ENCODE measurements around the gene MMAB. TPM values are rescaled to one million over a fixed set of nuclear protein-coding genes. Genes with fewer than 3 reads are reported as not detected.

Gene MMAB
- total and polyA plus RNA-seq, 10 of the 15 experiments (the other 5 are each of a cell fraction or from before 2014, with no cell fraction given): 10.6 to 65.3 (median 45.2) TPM

- peaks cover 2 to 4% of the 10 kb centered on the region in 2 experiments; a peak in 2 of 4 replicates for H3K36me3 ChIP-seq (ENCODE audit: control insufficient read depth in 2 of 2, insufficient read depth in 2 of 2, low read length in 1 of 2)
- H3K27ac ChIP-seq (ENCODE audit: control insufficient read depth, insufficient read depth): no peak overlapping the region
- ChIA-PET RAD21 (ENCODE audit: unreplicated experiment) (interaction anchor here (1.0 to 3.6 kb wide), 4 partner anchors 44 to 280 kb away, joined by 3 to 16 read pairs (median 6); no protein-coding TSS in a partner anchor), CTCF (interaction anchor here (0.5 to 3.2 kb wide), 20 partner anchors 8 to 812 kb away, joined by 3 to 24 read pairs (median 6); partner anchors contain the start of genes MMAB and MVK), SMC1A (ENCODE audit: uncharacterized antibody, unreplicated experiment) (interaction anchor here (1.0 to 2.7 kb wide), 3 partner anchors 22 to 180 kb away, joined by 3 to 14 read pairs (median 3); no protein-coding TSS in a partner anchor), POLR2A (no interaction called here)
- H2AFZ ChIP-seq (ENCODE audit: control insufficient read depth, low read depth, low read length): no peak overlapping the region
- peak; percentile 50 for ATAC-seq
- no peak for TF ChIP-seq KAT2A (conservative IDR thresholded peaks at IDR 0.05; ENCODE audit: control insufficient read depth, low read depth, low read length)
- no peak for TF ChIP-seq ZBED1 (IDR thresholded peaks at IDR 0.05; ENCODE audit: borderline replicate concordance)
- no peak for TF ChIP-seq NFIC (IDR thresholded peaks at IDR 0.05; ENCODE audit: low read depth, low read length)
- no peak for TF ChIP-seq ZBTB4 (CRISPR knock-in tag; IDR thresholded peaks at IDR 0.05)
- 87% methylated on average over 22 of the region's 24 CpGs for WGBS (ENCODE audit: insufficient coverage, insufficient replicate concordance, low lambda C conversion rate, missing lambda C conversion rate)
- no peaks in the 10 kb centered on the region for H3K27me3 ChIP-seq (replicated peaks in 1 of 2; ENCODE audit: control insufficient read depth in 2 of 2, insufficient read depth in 2 of 2, low read length in 1 of 2)
- no peak for DNase-seq (ENCODE audit: low read depth, low spot score)
- H3K4me1 ChIP-seq (ENCODE audit: control insufficient read depth, insufficient read depth, low read length): peaks cover 4% of the 10 kb centered on the region; the same call in 1 of the 2 replicates
- no peaks in the 10 kb centered on the region for H3K79me2 ChIP-seq (ENCODE audit: control insufficient read depth, insufficient read depth, low read length)
- FAIRE-seq: no peak
- H3K4me2 ChIP-seq (ENCODE audit: control insufficient read depth, insufficient read depth): no peak overlapping the region
- BruUV-seq (replicated peaks): no TSS peak
- in situ Hi-C loops (cut with MboI): no loop called here
- H3K4me3 ChIP-seq: no peak overlapping the region
- H4K20me1 ChIP-seq (ENCODE audit: control insufficient read depth, insufficient read depth): no peaks in the 10 kb centered on the region
- H3K9ac ChIP-seq (ENCODE audit: control insufficient read depth, insufficient read depth, low read length): no peak overlapping the region
- H3K9me3 ChIP-seq (replicated peaks; ENCODE audit: control insufficient read depth, insufficient read depth, low read length): no peaks in the 10 kb centered on the region
- intact Hi-C loops (cut with micrococcal nuclease; ENCODE audit: unreplicated experiment): loop anchor here (1.0 kb wide), 1 partner anchor 179 kb away; no protein-coding TSS in a partner anchor
These were observed 23.3 kb upstream of the MMAB start for GRCh38 chr12:109596418-109597244.

All from GM12878 (cell line).